Stimulated activated CD8-positive, alpha-beta memory T cell treated with anti-CD3 and anti-CD28 coated beads, Interleukin-4, amount 100 ng/mL, for 24 hours (primary cell): ENCODE results near the gene TBC1D7.

Experiments used
- DNase-seq: peaks from one replicate; pipeline ENCODE4 v3.0.0-alpha.2; 2020; ENCODE audit warnings: low read depth

The TBC1D7 gene

GRCh38 chr6:13318821-13319220 lies 9.5 kb downstream of the TBC1D7 start:
- DNase-seq, result no peak

GRCh38 chr6:13315896-13316295 lies 12.4 kb downstream of the TBC1D7 start:
- DNase-seq, result no peak

- DNase-seq, result no peak
Measured at GRCh38 chr6:13314806-13315205, 13.5 kb downstream of the TBC1D7 start.

GRCh38 chr6:13311155-13311554 lies 17.2 kb downstream of the TBC1D7 start:
- no peak for DNase-seq

- no peak for DNase-seq
Measured at GRCh38 chr6:13308332-13308731, 20.0 kb downstream of the TBC1D7 start.

GRCh38 chr6:13307508-13307995 lies 20.8 kb downstream of the TBC1D7 start:
- DNase-seq, result no peak

- DNase-seq, result no peak
Measured at GRCh38 chr6:13305791-13306190, 22.5 kb downstream of the TBC1D7 start.

- no peak for DNase-seq
Measured at GRCh38 chr6:13305288-13305687, 23.0 kb downstream of the TBC1D7 start.

- no peak for DNase-seq
Measured at GRCh38 chr6:13304580-13305260, 23.6 kb downstream of the TBC1D7 start.

GRCh38 chr6:13304101-13304500 lies 24.2 kb downstream of the TBC1D7 start:
- no peak for DNase-seq

GRCh38 chr6:13303668-13304017 lies 24.7 kb downstream of the TBC1D7 start:
- peak; percentile 10 for DNase-seq

GRCh38 chr6:13302751-13303667 lies 25.3 kb downstream of the TBC1D7 start:
- peak; percentile 11 for DNase-seq

GRCh38 chr6:13302291-13302690 lies 26.0 kb downstream of the TBC1D7 start:
- no peak for DNase-seq

GRCh38 chr6:13300643-13301590 lies 27.4 kb downstream of the TBC1D7 start:
- no peak for DNase-seq

GRCh38 chr6:13299918-13300317 lies 28.4 kb downstream of the TBC1D7 start:
- DNase-seq, result no peak

- no peak for DNase-seq
Measured at GRCh38 chr6:13299403-13299821, 28.9 kb downstream of the TBC1D7 start.

- DNase-seq, result no peak
Measured at GRCh38 chr6:13298446-13298845, 29.9 kb downstream of the TBC1D7 start.

GRCh38 chr6:13297391-13297790 lies 30.9 kb downstream of the TBC1D7 start:
- DNase-seq, result no peak

GRCh38 chr6:13296536-13296997 lies 31.8 kb downstream of the TBC1D7 start:
- DNase-seq, result no peak

GRCh38 chr6:13295576-13295975 lies 32.8 kb downstream of the TBC1D7 start:
- no peak for DNase-seq

- no peak for DNase-seq
Measured at GRCh38 chr6:13294499-13295069, 33.8 kb downstream of the TBC1D7 start.

GRCh38 chr6:13292774-13293173 lies 35.6 kb downstream of the TBC1D7 start:
- DNase-seq, result no peak
